T-helper 2 cell treated with Interferon-gamma antibody and Interleukin-4, amounts not matched to agents 100 ng/mL and 5 ng/mL, for 36 hours (primary cell): ENCODE data around the gene TMTC1. TPM values are rescaled to one million over a fixed set of nuclear protein-coding genes. Genes with fewer than 3 reads are reported as not detected.

Experiments
- intact Hi-C: fragments of 100-400 bp; cut with micrococcal nuclease; formaldehyde crosslinking; loops from one replicate; pipeline ENCODE4 v1.15.1; 2023
- total RNA-seq: library from RNA; stranded (reverse); gene quantifications from 2 replicates; pipeline ENCODE4 v1.2.3, GENCODE V29; 2022

Gene TMTC1
- total RNA-seq, 1 donor from 2014 or later, result 0.39 TPM

GRCh38 chr12:29711381-29711780 lies 72.4 kb downstream of the TMTC1 start:
- intact Hi-C loops, result no loop called here

- intact Hi-C loops, result no loop called here
These were observed 73.6 kb downstream of the TMTC1 start for GRCh38 chr12:29710104-29710503.

DNA sequence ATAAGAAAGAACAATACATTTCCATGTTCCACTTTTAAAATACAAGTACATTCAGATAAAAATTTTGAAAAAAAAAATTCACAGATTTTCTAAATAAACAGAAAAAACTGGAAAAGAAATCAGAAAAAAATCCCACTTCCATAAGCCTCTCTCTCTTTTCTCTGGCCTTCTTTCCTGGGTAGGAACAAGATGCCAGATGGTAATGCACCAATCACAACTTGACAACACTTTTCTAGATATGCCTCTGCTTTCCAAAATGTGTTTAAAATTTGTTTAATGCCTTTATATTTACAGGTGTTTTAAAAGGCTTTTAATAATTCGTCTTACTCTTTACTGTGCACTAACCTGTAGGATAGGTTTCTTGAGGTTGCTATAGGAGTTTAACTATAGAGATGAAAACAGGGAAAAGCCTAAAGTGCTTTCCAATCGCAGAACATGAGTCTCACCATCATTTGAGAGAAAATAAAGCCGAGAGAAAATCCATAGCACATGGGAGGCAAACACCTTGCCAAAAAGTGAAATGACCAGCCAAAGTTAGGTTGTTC lies 74.2 kb downstream of the TMTC1 start:
- intact Hi-C loops, result no loop called here

DNA sequence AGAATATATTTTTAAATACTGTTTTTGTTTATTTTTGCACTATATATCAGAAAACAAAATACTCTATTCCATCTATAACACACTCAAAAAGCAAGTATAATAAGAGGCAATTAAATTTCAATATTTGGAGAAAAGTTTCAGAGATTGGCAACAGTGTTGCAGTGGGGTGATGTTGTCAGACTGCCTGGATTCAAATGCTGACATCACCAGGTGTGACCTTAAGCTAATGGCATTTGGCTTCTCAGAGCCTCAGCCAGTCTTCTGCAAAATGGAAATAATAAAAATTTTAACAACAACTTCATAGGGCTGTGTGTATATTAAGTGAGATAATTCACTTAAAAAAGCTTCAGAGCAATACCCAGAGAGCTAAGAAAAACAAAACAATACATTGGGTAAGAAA lies 74.7 kb downstream of the TMTC1 start:
- intact Hi-C loops, result no loop called here

- intact Hi-C loops, result no loop called here
These were observed 75.9 kb downstream of the TMTC1 start for GRCh38 chr12:29707846-29708245.

DNA sequence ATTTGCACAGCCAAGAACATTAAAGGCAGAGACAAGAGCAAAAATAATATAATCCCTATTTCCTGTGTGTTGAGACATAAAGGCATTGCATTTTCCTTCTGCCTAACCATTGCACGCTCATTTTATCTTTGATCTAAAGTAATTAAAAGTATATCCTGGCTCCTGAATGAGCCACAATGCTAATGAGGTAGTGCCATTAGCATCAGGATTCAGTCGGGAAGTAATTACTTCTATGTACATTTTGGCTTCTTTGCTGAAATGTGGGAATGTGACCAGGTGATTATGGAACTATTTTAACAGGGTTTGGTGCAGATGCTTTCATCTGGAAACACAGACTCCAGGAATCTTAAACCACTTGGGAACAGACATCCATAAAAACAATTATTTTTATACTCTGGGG lies 77.4 kb downstream of the TMTC1 start:
- intact Hi-C loops, result no loop called here

- intact Hi-C loops, result no loop called here
These were observed 80.2 kb downstream of the TMTC1 start for GRCh38 chr12:29703528-29703927.

- intact Hi-C loops, result no loop called here
These were observed 80.8 kb downstream of the TMTC1 start for GRCh38 chr12:29702972-29703371.

DNA sequence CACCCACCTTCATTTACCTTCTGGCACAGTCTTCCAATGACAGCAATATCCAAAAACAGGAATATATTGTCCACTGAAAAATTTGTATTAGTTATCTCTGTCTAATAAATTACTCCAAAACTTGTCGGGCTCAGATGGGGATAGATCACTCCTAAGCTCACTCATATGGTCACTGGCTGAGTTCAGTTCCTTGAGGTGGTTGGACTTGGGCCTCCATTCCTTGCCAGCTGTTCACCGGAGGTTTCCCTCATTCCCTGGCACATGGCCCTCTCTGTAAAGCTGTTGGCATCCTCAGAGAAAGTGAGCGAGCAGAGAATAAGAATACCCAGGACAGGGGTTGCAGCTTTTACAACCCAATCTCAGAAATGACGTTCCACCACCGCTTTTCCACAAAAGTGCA lies 81.5 kb downstream of the TMTC1 start:
- intact Hi-C loops, result no loop called here

DNA sequence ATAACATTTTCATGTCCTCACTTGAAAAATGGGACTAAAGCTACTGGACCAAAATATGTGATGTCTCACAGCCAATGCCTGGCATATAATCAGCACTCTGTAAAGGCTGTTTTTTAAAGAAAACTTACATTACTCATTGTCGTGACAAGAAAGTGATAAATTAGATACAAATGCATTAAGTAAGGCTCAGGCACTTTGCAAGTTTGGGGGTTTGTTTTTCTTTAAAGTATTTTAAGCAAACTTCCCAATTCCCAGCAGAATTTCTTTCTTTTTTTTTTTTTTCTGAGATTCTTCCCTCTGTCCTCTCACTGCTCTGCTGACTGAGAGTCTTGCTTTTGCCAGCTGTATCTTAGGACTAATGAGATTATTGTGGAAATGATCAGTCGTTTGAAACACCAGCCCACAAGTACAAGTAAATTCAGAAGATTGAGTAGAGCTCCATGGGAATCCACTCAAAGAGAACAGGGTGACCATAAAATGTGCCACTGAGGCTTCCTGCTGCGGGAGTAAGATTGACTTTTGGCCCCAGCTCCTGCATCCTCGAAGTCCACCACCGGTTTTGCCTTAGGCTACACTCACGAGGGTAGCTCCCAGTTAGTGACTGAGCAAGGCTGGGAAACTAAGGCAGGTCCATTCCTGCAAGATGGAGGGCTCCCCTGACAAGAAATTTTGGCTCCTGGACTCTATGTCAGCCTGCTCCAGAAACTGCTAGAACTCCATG lies 82.8 kb downstream of the TMTC1 start:
- intact Hi-C loops, result no loop called here

- intact Hi-C loops, result no loop called here
These were observed 85.0 kb downstream of the TMTC1 start for GRCh38 chr12:29698756-29699155.

DNA sequence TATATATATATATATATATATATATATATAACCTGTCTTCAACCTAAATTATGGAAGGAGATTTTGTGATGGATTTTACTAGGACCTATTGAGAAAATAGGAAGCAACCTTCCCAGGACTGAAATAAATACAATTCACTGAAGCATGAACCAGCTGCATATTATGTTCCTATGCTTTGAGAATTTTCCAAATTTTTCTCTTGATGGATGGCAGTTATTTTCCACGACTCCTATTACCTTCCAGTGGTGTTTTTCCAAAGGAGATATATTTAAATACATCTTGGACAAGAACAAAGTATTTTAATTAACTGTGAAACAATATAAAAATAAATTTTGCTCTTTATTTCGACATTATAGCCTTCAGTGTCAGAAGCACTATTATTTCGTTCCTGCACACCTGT lies 87.9 kb downstream of the TMTC1 start:
- intact Hi-C loops, result no loop called here

DNA sequence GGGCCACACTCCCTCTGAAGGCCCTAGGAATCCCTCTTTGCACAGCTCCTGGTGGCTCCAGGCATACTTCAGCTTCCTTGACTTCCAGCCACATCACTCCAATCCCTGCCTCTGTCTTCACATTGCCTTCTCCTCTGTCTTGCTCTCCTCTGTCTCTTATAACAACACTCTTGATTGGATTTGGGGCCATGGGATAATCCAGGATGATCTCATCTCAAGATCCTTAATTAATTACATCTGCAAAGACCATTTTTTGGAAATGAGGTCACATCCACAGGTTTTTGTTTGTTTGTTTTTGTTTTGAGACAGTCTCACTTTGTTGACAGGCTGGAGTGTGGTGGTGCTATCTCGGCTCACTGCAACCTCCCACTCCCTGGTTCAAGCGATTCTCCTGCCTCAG lies 88.7 kb downstream of the TMTC1 start:
- intact Hi-C loops, result no loop called here

- intact Hi-C loops, result no loop called here
These were observed 89.7 kb downstream of the TMTC1 start for GRCh38 chr12:29694002-29694401.

DNA sequence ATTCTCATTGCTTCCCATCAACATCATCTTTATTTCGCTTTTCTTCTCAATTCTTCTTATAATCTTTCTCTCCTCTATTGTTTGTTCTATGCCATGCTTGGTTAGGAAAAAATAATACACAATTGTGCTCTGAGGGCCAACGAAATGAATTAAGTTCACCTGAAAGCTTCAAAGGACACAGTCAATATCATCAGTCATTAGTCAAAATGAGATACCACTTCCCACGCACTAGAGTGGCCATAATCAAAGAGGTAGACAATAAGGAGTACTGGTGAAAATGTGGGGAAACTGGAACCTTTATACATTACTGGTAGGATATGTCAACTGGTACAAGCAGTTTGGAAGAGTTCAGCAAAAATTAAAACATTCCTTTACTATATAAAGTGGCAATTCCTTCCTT lies 91.5 kb downstream of the TMTC1 start:
- intact Hi-C loops, result no loop called here

DNA sequence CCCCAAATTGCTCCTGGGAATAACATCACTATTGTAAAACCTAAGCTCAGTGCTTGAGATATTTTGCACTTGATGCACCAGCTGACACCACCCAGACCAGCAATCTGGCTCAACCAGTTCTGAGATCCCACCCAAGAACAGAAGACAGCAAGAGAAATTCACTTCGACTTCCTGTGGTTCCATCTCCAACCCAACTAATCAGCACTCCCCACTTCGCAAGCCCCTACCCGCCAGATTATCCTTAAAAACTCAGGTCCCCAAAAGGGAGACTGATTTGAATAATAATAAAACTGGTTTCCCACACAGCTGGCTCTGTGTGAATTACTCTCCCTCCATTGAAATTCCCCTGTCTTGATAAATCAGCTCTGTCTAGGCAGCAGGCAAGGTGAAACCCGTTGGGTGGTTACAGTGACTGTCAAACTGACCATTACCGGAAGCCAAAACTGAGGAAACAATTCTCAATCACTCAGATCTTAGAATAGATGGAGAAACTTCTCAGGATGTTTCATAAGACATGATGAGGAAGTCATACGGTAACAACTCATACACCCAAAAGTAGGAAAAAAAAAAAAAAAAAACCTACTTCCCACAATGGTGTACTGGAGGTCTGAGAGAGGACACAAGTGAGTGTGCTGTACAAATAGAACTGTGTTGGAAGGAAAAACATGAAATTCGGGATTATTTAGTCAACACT lies 92.4 kb downstream of the TMTC1 start:
- intact Hi-C loops, result no loop called here

GRCh38 chr12:29690728-29691127 lies 93.0 kb downstream of the TMTC1 start:
- intact Hi-C loops, result no loop called here

- intact Hi-C loops, result no loop called here
These were observed 94.8 kb downstream of the TMTC1 start for GRCh38 chr12:29688914-29689313.

DNA sequence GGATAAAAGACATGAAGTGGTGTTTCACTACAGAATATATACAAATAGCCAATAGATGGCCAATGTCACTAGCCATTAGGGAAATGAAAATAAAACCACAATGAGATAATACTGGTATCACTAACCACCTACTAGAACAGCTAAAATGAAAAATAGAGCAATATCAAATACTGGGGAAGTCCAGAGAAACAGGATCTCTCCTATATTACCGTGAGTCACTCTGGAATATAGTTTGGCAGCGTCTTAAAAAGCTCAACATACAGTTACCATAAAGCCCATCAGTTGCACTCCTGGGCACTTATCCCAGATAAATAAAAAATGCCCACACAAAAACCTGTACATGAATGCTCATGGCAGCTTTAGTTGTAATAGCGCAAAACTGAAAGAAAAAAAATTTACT lies 101.7 kb downstream of the TMTC1 start:
- intact Hi-C loops, result no loop called here

DNA sequence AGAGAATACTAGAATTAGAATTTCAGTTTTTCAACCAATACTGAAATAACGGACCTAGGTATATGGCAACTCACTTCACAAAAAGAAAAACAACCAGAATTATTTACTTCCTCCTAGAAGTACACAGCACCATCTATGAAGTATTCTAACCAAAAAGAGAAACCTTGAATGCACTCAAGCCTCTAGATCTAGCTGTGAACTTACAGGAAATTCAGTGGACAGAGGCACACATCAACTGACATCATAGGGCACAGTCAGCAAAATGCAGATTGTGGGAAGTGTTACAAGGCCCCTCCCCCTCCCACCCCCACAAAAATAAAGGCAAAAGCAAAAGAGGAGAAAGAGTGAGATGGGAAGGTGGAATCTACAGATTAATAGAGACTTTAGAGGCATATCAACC lies 102.4 kb downstream of the TMTC1 start:
- intact Hi-C loops, result no loop called here

DNA sequence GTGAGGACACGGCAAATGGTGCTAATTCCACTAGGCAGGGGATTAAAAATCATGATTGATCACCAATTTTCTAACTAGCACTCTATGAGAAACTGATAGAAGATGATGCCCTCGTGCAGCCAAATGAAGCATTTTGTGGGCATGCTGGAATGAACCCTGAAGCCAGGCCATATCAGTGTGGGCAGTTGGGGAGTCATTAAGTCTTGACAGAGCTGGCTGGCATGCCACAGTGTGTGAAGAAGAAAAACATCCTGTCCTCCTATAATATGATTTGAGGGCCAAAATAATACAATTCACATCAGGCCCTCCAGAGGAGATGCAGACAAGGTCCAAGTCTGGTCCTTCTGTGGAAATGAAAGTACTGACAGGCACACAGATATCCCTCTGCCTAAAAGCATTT lies 107.1 kb downstream of the TMTC1 start:
- intact Hi-C loops, result no loop called here

DNA sequence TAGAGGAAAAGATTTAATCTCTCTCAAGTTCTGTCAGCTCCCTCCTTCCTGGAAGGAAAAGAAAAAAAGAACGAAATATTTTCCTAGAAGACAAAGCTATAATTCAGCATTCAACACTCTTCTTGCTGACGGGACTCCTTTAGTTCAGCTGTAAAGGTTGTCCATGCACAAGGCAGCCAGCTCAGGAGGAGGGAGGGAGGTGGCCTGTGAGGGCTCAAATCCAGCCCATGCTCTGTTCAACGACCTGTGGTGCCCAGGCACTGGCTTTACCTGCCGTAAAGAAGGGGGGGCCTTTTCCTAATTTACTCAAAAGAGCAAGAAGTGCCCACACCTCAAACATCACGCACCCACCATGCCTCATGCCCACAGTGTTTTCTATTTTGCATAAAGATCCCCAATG lies 109.3 kb downstream of the TMTC1 start:
- intact Hi-C loops, result no loop called here

- intact Hi-C loops, result no loop called here
These were observed 110.4 kb downstream of the TMTC1 start for GRCh38 chr12:29673346-29673745.
